HepG2 (cell line): ENCODE data around the gene CAPZB. TPM values are rescaled to one million over a fixed set of nuclear protein-coding genes. Genes with fewer than 3 reads are reported as not detected.

ENCODE experiments used
- CSRNP2 ChIP-seq: sonication (generic); formaldehyde crosslinking; conservative IDR thresholded peaks from 2 replicates; pipeline ENCODE4 v1.8.0; 2022; ENCODE audit warnings: low read depth, missing genetic modification reagents
- SIN3A ChIP-seq: IDR thresholded peaks from 2 replicates; pipeline ENCODE4 v1.6.1; 2011; ENCODE audit warnings: low read depth, mild to moderate bottlenecking, control low read depth, low read length, borderline replicate concordance
- SNAPC4 ChIP-seq: sonication (generic); formaldehyde crosslinking; IDR thresholded peaks from 2 replicates; pipeline ENCODE4 v1.4.0; 2020; ENCODE audit warnings: mild to moderate bottlenecking, missing genetic modification reagents
- SP1 ChIP-seq, 2 experiments: fragments of 450-650 bp in 1 of 2; sonication (generic) in 1 of 2; formaldehyde crosslinking in 1 of 2; IDR thresholded peaks; 2 replicates each; pipeline versions ENCODE4 v1.4.0 to v1.6.1; 2016 to 2020; ENCODE audit warnings: missing genetic modification reagents in 1 of 2
- SSRP1 ChIP-seq: IDR thresholded peaks from 2 replicates; pipeline ENCODE4 v1.6.1; 2016; ENCODE audit warnings: control low read depth
- ZBED4 ChIP-seq: sonication (generic); formaldehyde crosslinking; IDR thresholded peaks from 2 replicates; pipeline ENCODE4 v1.4.0; 2020; ENCODE audit warnings: missing genetic modification reagents, borderline replicate concordance
- ZNF10 ChIP-seq: sonication (generic); formaldehyde crosslinking; IDR thresholded peaks from 2 replicates; pipeline ENCODE4 v1.4.0; 2020; ENCODE audit warnings: mild to moderate bottlenecking, low read depth, missing genetic modification reagents, borderline replicate concordance
- ZNF296 ChIP-seq: sonication (generic); formaldehyde crosslinking; conservative IDR thresholded peaks from 2 replicates; pipeline ENCODE4 v1.5.0; 2020; ENCODE audit warnings: mild to moderate bottlenecking, missing genetic modification reagents
- ZNF513 ChIP-seq: sonication (generic); formaldehyde crosslinking; conservative IDR thresholded peaks from 2 replicates; pipeline ENCODE4 v1.5.0; 2020; ENCODE audit warnings: missing genetic modification reagents
- ZNF770 ChIP-seq: sonication (generic); formaldehyde crosslinking; IDR thresholded peaks from 2 replicates; pipeline ENCODE4 v1.5.0; 2020; ENCODE audit warnings: mild to moderate bottlenecking, missing genetic modification reagents
- ZZZ3 ChIP-seq: sonication (generic); formaldehyde crosslinking; IDR thresholded peaks from 2 replicates; pipeline ENCODE4 v1.4.0; 2020; ENCODE audit warnings: missing genetic modification reagents, mild to moderate bottlenecking, borderline replicate concordance
- polyA plus RNA-seq, 8 experiments: library from polyadenylated mRNA; depleted of rRNA in 3 of 8; stranded (reverse) in 7 of 8; unstranded in 1 of 8; fragments of >200 nt; fragmentation: Illumina TruSeq in 4 of 8; extraction: Trizol in 4 of 8; gene quantifications; 2 replicates each; pipeline versions ENCODE4 v1.2.1 to v1.2.3, GENCODE V29; 2011 to 2016; ENCODE audit warnings: low read depth in 4 of 8, missing spikeins in 1 of 8, mixed read lengths in 1 of 8; ENCODE audit not compliant: insufficient read depth in 1 of 8
- total RNA-seq, 5 experiments: library from RNA; depleted of rRNA; stranded (reverse); fragments of >200 nt; fragmentation: Illumina TruSeq; extraction: Trizol; gene quantifications; 2 replicates each; pipeline ENCODE4 v1.2.3, GENCODE V29; 2016; ENCODE audit warnings: low read depth in 1 of 5

CAPZB gene
- total and polyA plus RNA-seq, 2 of the 13 experiments (the other 11 are each of a cell fraction or from before 2014, with no cell fraction given), result 58.9 to 76.9 TPM

- TF ChIP-seq ZNF10 (no peak), ZNF513 (CRISPR knock-in tag) (no peak), SNAPC4 (CRISPR knock-in tag) (no peak), ZNF770 (CRISPR knock-in tag) (peak; percentile 5; the same call in 1 of the 2 replicates), ZNF296 (CRISPR knock-in tag) (no peak), SP1 (IDR thresholded peaks at IDR 0.05) (no peak), SP1 (CRISPR knock-in tag; IDR thresholded peaks at IDR 0.05) (peak; percentile 39; the same call in 1 of the 2 replicates), ZZZ3 (CRISPR knock-in tag) (0 out of 2 replicates have a peak, but pooled peaks have one; percentile 82), CSRNP2 (CRISPR knock-in tag) (0 out of 2 replicates have a peak, but pooled peaks have one; percentile 69), ZBED4 (peak; percentile 94; the same call in 1 of the 2 replicates), SIN3A (no peak), SSRP1 (no peak)
These were observed 173.2 kb downstream of the CAPZB start, which contains the start of the genes AKR7A2 and SLC66A1 (continued) for GRCh38 chr1:19311931-19312781.
